Fibroblast of upper back skin (primary cell): Measurements from ENCODE around the gene TMEM244.
"Not testable (repeated sequence)": the region's sequence is repeated elsewhere in the genome, so short reads cannot be mapped to it uniquely, and the experiment has no call there.

Experiments used
- DNase-seq: peaks from one replicate; pipeline ENCODE4 v3.0.0-alpha.2; 2013

Gene TMEM244

DNA sequence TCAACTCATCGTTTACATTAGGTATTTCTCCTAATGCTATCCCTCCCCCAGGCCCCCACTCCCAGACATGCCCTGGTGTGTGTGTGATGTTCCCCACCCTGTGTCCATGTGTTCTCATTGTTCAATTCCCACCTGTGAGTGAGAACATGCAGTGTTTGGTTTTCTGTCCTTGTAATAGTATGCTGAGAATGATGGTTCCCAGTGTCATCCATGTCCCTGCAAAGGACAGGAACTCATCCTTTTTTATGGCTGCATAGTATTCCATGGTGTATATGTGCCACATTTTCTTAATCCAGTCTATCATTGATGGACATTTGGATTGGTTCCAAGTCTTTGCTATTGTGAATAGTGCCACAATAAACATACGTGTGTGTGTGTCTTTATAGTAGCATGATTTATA lies 54.0 kb downstream of the TMEM244 start:
- not testable (repeated sequence) for DNase-seq

DNA sequence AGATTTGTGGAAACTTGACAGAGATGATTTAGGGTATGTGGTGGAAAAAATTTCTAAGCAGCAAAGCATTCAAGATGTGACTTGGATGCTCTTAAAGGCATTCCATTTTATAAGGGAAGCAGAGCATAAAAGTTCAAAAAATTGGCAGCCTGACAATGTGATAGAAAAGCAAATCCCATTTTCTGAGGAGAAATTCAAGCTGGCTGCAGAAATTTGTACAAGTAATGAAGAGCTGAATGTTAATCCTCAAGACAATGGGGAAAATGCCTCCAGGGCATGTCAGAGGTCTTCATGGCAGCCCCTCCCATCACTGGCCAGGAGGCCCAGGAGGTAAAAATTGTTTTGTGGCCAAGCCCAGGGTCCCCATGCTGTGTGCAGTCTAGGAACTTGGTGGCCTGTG lies 58.2 kb downstream of the TMEM244 start:
- DNase-seq, result not testable (repeated sequence)

DNA sequence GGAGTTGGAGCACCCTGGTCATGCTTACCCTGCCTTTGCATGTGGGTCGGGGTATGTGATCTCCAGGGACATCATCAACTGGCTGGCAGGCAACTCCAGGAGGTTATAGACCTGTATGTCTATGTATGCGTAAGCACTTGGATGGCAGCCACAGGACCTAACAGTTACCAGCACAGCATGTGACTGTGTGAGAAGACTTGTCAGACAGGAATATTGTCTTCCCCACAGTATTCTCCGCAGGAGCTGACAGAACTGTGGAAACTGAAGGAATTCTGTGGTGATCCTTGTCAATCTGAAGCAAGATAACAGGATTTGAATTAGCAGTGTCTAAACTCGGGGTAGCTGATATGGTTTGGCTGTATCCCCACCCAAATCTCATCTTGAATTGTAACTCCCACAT lies 59.2 kb downstream of the TMEM244 start:
- no peak for DNase-seq

DNA sequence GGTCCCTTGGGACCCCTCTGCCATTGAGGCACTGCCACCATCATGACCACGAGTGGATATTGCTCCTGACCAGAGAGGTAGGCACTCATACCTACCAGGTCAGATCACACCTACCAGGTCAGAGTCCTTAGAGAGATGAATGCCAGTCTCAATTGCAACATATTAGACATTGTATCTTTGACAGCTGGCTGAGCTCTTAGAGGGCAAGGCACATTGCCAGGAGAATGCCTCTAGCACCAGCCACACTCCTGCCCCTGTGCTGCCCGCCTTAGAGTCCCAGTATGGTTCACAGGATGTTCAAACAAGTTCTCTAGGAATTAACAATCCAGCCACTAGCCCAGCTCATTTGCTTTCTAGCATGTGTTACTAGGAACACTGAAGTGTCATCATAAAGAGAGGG lies 65.9 kb downstream of the TMEM244 start:
- no peak for DNase-seq

DNA sequence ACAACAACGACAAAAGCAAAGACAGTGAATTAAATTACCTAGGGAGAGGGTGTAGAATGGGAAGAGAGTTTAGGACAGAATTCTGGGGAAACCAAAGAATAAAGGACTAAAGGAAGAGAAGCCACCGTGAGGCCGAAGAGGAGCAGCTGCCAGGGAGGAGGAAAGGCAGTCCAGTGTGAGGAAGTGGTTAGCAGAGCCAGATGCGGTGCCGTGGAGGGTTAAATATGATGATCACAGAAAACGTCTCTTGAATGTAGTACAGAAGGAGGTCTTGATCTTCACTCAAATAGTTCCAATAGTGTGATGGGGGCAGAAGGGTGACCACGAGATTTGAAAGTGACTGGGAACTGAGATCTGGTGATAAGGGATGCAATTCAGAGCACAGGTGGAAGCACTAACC lies 67.7 kb downstream of the TMEM244 start:
- DNase-seq, result no peak

DNA sequence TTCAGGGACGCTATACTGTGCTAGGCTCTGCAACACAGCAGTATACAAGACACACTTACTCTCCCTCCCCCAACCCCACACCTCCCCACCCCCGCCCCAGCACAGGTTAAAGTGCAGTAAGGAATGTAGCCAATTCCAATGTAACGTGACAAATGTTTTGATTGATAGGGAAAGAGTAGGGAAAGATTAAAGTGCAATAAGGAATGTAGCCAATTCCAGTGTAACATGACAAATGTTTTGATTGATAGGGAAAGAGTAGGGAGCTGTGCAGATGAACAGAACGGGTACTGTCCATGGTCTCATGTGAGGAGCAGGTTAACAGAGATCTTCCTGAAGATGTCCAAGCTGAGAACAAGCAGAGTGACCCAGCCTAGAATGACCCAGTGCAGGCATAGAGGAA lies 69.1 kb downstream of the TMEM244 start:
- no peak for DNase-seq

DNA sequence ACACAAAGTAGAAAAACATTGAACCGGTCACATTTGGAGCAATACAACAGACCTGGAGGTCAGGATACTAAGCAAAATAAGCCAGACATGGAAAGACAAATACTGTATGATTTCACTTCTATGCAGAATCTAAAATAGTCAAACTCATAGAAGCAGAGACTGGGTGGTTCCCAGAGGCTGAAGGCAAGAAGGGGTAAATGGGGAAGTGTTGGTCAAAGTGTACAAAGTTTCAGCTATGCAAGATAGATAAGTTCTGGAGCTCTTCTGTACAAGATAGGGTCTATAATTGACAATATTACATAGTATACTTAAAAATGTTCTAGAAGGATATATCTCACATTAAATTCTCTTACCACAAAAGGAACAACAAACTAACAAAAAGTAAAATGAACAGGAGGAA lies 70.3 kb downstream of the TMEM244 start:
- no peak for DNase-seq

DNA sequence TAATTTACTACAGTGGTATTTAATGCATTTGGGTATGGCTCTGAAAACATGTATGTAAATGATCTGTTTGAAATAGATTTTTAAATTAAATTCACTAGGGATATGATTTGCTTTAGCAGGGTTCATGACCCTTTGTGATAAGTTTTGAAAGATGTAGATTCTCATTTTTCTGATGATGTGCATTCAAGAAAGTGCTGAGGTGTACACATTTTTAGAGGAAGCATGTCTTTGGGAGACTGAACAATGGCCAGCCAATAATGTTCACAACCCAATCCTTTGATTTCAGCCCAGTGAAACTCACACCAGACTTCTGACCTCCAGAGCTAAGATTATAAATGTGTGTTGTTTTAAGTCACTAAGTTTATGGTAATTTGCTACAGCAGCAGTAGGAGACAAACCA lies 71.1 kb downstream of the TMEM244 start:
- DNase-seq, result no peak

DNA sequence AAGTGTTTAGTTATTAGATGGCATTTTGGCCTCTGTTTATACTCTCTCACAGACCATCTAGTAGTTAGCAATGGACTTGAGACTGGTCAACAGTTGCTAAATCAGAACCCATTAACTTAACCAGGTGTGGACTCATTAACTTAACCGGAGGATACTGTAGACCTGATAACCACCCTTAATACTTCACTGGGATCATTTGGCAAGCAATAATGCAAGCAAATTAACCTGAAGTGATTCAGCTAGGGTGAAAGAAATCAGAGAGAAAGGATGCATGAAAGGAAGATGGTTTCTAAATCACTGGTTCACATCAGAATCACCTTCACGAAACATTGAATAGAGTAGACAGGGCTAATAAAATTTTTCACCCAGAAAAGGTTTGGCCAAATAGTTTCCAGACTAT lies 73.3 kb downstream of the TMEM244 start:
- no peak for DNase-seq

DNA sequence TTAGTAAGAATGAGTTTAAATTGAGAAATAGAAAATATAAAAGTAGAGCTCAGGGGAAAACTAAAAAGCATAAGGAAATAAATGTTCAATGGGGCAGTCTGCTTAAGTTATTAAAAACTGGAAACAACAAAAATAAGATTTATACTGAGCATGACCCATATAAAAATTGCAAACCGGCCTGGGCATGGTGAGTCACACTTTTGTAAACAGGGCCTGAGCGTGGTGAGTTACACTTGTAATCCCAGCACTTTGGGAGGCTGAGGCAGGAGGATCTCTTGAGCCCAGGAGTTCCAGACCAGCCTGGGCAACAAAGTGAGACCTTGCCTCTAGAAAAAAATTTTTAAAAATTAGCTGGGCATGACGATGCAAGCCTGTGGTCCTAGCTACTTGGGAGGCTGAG lies 74.6 kb downstream of the TMEM244 start:
- DNase-seq, result no peak

DNA sequence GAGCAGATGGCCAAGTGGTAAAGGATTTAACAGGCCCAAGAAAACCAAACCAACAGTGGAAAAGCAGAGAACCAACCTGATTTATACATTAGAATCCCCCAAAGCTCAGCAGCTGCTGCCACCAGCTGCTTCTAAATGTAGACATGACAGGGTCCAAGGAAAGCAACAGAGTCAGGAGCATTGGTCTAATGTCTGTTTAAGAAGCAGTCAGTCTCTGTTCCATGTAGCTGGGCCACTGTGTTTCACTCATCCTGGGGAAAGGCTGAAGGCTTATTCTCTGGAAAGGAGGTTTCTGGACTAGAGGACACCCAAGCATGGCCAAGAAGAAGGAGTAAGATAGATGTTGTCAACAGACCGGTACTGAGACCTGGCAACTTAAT lies 75.4 kb downstream of the TMEM244 start:
- DNase-seq, result no peak

DNA sequence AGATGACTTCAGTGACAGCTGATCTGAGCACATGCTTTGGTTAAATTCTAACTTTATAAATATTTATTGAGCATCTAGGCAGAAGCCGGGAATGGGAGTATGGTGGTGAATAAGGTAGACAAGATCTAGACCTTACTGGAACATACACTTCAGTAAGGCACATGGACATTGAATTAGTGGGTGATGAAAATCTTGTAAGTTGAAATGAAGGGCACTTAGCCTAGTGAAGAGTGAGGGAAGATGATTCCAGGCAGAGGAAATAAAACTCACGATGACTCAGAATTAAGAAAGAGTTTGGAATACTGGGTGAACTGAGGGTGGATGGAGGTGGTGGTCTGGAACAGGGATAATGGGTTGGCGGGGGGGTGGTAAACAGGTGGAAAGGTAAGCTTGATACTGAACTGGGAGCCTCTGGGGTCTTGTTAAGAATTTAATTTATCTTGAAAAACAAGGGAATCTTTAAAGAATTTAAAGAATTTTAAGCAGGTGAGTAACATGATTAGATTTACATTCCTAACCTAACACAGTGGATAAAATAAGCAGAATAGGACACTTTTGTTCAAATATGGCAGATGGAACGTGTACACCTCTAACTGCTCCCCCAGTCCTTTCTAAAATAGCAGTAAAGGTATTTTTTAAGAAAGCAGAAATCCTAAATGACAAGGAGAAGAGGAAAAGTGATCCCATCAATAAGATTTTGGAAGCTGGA lies 75.9 kb downstream of the TMEM244 start:
- peak; percentile 23 for DNase-seq
